Measurements from ENCODE around the gene ARHGEF38.
"Not testable (repeated sequence)": the region's sequence is repeated elsewhere in the genome, so short reads cannot be mapped to it uniquely, and the experiment has no call there.

Gene ARHGEF38

GRCh38 chr4:105563352-105563751, 10.9 kb downstream of the ARHGEF38 start:
- DNase-seq = no peak

DNA sequence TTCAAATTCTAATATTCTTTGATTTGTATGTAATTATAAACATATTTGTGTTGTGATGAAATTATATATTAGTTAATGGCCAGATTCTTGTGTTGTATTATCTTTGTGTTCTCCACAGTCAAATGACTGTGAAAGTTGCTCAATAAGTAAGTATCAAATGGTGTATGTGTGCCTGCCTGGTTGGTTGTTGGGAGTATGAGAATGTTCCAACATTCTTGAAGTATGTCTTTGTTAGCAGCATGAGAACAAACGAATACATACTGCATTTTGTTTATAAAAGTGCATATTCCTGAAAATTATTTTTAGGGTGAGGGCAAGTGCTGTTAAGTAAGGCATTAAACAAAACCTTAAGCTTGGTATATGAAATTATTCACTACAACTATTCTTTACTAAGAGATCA, 16.2 kb downstream of the ARHGEF38 start:
- DNase-seq = no peak

DNA sequence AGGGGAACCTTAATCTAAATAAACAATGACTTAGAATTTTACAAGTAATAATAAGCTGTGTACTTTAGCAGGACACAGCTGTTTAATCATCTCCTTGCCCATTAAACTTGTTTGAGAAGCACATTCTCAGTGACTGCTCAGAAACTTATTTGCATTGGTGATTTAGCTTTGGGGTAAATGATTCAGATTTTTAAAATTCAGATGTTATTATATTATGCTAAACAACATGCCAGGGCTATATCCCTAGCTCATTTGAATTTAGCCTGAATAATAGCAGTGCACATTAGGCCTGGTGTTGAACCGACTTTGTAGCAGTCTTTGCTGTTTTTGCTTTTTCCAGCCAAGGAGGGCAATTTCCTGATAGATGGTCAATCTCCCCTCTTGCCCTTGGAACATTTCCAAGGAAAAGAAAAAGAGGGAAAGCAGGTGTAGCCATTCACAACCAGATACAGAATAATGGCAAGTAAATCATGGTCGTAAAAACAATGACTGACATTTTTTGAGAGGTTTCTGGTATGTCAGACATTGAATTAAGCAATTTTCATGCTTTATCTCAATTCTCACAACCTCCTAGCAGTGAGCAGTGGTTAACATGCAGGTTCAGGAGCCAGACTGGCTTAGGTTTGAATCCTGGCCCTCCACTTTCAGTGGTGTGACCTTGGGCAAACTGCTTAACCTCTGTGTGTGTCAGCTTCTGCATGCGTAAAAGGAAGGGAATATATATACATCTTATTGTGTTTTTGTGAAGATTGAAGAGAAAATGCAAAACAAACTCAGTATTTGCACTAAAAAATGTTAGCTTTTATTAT, 16.8 kb downstream of the ARHGEF38 start:
- no peak for DNase-seq

- DNase-seq = no peak
Observed at GRCh38 chr4:105569866-105570236, 17.4 kb downstream of the ARHGEF38 start.

DNA sequence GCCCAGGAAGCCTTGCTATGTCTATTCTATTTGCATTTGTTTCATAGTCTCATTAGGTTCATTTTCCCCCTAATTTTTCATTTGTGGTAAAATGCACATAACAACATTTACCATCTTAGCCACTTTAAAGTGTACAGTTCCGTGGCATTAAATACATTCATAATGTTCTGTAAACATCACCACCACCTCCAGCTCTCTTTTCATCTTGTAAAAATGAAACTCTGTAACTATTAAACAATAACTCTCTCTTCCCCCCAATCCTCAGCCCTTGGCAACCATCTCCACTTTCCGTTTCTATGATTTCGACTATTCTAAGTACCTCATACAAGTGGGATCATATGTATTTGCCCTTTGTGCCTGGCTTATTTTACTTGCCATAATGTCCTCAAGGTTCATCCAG, 19.9 kb downstream of the ARHGEF38 start:
- no peak for DNase-seq

- DNase-seq = no peak
Observed at GRCh38 chr4:105586638-105587328, 34.4 kb downstream of the ARHGEF38 start.

DNA sequence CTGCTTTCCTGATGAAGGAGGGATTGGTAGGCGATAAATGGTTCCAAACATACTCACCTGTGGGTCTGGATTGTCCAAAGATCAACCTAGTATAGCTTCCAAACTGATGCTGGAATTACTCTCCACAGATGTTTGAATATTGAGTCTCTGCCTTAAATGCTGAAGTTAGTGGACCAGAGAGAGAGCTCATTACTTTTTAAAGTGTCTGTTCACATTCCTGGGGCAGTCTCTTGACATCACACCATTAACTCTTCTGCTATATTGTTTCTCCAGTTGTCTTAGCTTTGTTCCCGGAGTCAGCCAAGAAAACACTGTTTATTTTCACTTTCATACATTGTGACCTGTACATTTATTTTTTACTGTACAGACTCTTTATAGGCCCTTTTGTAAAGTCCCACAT, 35.4 kb downstream of the ARHGEF38 start:
- no peak for DNase-seq

GRCh38 chr4:105588252-105588651, 35.8 kb downstream of the ARHGEF38 start:
- no peak for DNase-seq

- no peak for DNase-seq
Observed at GRCh38 chr4:105591573-105591972, 39.2 kb downstream of the ARHGEF38 start.

- no peak for DNase-seq
Observed at GRCh38 chr4:105594099-105595010, 41.9 kb downstream of the ARHGEF38 start.

DNA sequence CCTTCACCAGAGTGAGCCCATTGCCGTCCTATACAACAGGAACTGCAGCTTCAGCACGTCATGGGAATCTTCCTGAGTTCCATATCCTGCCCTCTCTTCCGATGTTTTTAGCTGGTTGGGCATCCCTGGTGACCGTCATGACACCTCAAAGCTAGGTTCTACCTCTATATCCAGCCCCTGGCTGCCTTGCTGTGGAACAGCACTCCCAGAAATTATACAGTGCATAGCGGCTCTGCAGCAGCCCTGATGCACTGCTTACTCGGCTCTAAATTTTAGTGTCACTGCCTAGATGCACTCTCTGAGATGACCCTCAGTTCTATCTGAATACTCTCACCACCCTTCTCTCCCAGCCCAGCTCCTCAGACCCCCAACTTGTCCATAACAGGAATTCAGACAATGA, 44.3 kb downstream of the ARHGEF38 start:
- no peak for DNase-seq

DNA sequence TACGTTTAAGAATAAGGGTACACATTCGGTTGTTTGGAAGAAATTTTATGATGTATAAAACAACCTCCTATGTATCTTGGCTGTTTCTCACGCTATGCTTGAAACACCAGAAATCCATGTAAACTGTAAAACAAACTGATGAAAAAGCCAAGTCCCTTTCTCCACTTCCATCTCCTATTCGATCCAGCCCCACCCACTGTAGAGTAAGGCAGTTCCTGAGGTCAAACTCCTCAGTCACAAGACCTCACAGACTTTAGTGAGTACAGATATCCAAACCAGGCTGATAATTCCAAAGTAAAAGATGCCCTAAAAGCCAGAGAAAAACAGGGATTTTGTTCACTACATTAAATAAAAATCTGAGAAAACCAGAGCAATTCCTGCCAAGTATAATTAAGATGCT, 45.6 kb downstream of the ARHGEF38 start:
- DNase-seq = no peak

DNA sequence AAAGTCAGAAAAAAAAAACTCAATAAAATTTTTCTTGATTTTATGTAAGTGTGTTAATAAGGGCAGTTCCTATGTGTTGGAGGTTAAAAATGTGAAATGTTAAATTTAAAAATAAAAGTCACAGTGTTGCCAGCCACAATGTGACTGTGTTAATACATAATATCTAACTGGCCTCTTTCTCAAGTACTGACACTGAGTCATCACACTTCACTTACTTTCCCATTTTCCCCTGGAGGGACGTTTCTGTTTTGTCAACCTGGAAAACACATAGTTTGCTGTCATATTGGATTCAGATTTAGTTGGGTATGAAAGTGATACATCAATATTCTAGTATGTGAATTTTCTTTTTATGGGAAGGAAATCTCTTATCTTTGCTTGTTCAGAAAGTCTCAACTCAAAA, 46.4 kb downstream of the ARHGEF38 start:
- no peak for DNase-seq

DNA sequence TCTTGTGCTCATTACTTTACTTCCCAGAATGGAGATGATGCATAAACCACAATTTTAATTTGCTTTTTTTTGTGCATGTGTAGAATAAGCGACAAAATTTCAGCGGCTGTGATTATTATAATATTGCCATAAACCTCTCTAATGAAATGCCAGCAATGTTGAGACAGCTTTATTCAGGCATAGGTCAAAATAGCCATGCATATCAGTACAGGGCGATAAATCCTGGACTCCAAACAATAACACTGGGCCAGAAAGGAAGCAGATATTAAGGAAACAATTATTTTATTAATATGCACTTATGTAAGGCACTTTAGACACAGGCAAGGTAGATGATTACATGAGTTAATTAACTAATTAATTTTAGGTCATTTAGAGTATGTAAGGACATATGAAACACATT, 47.1 kb downstream of the ARHGEF38 start:
- DNase-seq = no peak

DNA sequence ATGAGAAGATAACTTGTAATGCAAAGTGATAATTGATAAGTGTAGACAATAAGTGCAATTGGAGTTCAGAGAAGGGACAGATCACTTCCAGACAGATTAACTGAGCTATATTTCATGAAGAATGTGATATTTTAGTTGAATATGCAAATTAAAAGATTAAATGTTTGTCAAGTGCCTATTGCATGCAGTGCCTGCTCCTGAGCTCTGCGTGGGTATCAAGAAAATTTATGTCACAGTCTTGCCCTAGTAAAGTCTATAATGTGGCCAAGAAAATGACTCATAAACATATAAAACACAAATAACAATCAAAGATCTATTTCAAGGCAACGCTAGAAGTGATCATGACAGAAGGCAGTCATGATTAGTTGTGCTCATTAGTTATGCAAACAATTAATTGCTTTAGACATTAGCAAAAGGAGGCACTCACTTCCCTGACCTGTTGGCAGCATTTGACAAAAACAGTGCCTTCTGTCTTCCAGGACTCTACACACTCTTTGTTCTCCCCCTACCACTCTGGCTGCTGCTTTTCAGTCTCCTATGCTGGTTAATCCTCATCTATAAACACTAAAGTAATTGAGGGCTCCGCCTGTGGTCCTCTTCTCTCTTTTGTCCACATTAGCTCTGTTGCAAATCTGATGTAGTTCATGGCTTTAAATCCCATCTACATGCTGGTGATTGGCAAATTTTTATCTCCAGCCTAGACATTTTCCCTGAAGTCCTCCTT, 47.7 kb downstream of the ARHGEF38 start:
- DNase-seq = no peak

DNA sequence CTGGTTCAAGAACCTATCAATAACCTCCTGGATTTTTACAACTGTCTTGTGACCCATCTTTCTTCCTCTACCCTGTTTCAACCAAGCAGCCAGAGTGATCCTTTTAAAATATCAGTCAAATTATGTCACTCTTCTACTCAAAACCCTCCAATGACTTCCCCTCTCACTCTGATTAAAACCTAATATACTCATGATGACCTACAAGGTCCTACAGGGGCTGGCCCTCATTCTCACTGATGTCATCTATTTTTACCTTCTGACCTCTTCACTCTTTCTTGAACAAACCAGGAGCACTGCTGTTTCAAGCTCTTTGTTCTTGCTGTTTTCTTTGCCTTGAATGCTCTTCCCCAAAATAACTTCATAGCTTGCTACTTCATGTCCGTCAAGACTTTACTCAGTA, 48.5 kb downstream of the ARHGEF38 start:
- DNase-seq = no peak

DNA sequence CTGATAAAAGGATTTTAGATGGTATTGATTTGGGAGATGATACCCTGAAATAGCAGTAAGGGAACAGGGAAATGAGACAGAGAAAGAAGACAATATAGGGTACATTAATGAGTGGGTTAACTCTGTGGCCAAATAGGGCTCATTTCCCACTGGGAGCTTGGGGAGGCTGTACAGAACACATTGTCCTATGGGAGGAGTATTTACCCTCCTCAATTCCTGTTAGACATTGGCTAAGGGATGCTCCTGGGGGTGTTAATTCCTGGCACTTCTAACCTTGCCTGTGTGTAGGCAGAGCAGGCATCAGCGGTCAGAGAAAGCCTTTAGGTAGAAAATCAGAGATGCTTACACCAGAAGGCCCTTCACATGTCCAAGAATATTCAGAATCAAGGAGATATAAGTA, 49.0 kb downstream of the ARHGEF38 start:
- DNase-seq = no peak

DNA sequence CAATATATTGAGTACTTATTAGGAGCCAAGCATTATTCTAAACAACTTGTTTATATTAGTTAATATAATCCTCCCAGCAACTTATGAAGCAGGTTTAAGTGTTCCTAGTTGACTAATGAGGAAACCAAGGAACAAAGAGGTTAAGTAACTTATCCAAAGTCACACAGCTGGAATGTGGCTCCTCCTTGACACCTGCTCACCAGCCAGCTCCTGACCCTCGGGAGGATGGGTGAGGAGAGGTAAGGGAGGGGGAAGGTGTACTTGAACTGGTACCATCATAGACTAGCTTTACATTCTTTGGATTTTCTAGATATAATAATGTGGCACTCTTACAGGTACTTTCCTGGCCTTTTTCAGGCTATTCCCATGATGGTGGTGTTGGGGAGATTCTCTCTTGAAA, 50.7 kb downstream of the ARHGEF38 start:
- DNase-seq = no peak

DNA sequence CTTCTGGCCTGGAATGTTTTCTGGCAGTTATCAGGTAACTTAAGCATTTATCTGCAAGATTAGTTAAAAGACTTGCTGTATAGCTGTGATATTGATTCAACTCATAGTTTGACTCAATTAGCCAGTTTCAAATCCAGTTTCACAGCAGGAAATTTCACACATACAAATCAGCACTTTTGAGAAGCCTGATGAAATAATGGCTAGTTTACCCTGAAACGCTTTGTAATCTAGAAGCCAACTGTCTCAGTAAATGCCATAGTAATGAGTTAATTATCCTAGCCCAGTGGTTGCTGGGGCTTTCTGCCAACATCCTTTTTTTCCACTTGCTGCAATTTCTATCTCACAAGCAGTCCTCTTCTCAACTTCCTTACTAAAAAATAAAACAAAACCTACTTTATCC, 53.1 kb downstream of the ARHGEF38 start:
- DNase-seq = no peak

DNA sequence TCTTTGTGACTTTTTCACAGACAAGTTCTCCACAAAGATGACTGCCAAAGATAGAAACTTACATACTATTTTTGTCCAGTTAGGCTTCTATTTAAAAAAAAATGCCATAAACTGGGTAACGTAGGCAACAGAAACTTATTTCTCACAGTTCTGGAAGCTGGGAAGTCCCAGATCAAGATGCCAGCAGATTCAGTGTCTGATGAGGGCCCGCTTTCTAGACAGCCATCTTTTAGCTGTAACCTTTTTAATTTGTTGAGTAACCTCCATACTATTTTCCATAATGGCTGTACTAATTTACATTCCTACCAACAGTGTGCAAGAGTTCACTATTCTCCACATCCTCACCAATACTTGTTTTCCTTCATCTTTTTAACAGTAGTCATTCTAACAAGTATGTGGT, 55.5 kb downstream of the ARHGEF38 start:
- no peak for DNase-seq

GRCh38 chr4:105609819-105610218, 57.4 kb downstream of the ARHGEF38 start:
- not testable (repeated sequence) for DNase-seq

DNA sequence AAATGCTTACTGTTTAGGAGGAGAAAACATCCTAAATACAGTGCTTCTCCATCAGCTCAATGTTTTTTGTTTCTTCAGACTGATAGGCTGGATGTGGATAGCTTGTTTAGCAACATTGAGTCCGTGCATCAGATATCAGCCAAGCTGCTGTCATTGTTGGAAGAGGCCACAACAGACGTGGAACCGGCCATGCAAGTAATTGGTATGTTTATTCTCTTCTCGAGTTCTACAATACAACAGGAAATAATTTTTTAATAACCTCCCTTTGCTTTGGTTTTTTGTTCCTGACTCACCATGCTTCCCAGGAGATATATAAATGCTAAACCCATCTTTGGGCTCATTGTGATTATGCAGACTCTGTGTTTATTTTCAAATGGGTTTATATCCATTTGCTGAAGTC, 60.9 kb downstream of the ARHGEF38 start:
- no peak for DNase-seq

All from stimulated activated CD4-positive, alpha-beta T cell treated with anti-CD3 and anti-CD28 coated beads, Interleukin-4, amount 100 ng/mL, for 24 hours (primary cell).